Measurements from ENCODE around the gene TOE1. TPM values are rescaled to one million over a fixed set of nuclear protein-coding genes. Genes with fewer than 3 reads are reported as not detected.

TOE1 gene
- total RNA-seq, 4 donors from 2014 or later, result 2.9 to 9.4 (median 5.3) TPM

GRCh38 chr1:45375104-45376090 is 35.4 kb downstream of the TOE1 start:
- DNase-seq, result no peak
- Histone ChIP-seq H3K27me3 (no peaks in the 10 kb centered on the region), H3K36me3 (no peaks in the 10 kb centered on the region), H3K9me3 (no peaks in the 10 kb centered on the region), H3K27ac (no peak overlapping the region), H3K4me3 (no peak overlapping the region), H3K4me1 (peaks cover 8 to 10% of the 10 kb centered on the region in 2 donors)
- no peak for TF ChIP-seq CTCF (IDR thresholded peaks at IDR 0.05 in 4 of 5, conservative IDR thresholded peaks at IDR 0.05 in 1 of 5)
- TF ChIP-seq POLR2A (IDR thresholded peaks at IDR 0.05), result no peak
- intact Hi-C loops (cut with DNase I; ENCODE audit: low total_unique reads), result no loop called here
- in situ Hi-C loops (cut with MboI; ENCODE audit: low sequenced_read_pairs in 4 of 4), result no loop called here
- ATAC-seq, result no peak

GRCh38 chr1:45378184-45378583 is 38.2 kb downstream of the TOE1 start:
- ATAC-seq (no peak), DNase-seq (no peak)
- Histone ChIP-seq H3K9me3 (no peaks in the 10 kb centered on the region), H3K4me3 (no peak overlapping the region), H3K36me3 (no peaks in the 10 kb centered on the region), H3K4me1 (peaks cover 8 to 10% of the 10 kb centered on the region in 2 donors), H3K27ac (no peak overlapping the region), H3K27me3 (no peaks in the 10 kb centered on the region)
- in situ Hi-C loops (cut with MboI; ENCODE audit: low sequenced_read_pairs in 4 of 4), result no loop called here
- intact Hi-C loops (cut with DNase I; ENCODE audit: low total_unique reads), result no loop called here
- TF ChIP-seq CTCF (IDR thresholded peaks at IDR 0.05 in 4 of 5, conservative IDR thresholded peaks at IDR 0.05 in 1 of 5), result no peak

GRCh38 chr1:45379524-45379923 is 39.6 kb downstream of the TOE1 start:
- Histone ChIP-seq H3K27me3 (no peaks in the 10 kb centered on the region), H3K4me1 (peaks cover 8 to 10% of the 10 kb centered on the region in 2 donors), H3K27ac (no peak overlapping the region), H3K9me3 (no peaks in the 10 kb centered on the region), H3K4me3 (no peak overlapping the region), H3K36me3 (no peaks in the 10 kb centered on the region)
- no peak for TF ChIP-seq POLR2A (IDR thresholded peaks at IDR 0.05)
- no peak for TF ChIP-seq CTCF (IDR thresholded peaks at IDR 0.05 in 4 of 5, conservative IDR thresholded peaks at IDR 0.05 in 1 of 5)
- ATAC-seq (no peak), DNase-seq (no peak)
- intact Hi-C loops (cut with DNase I; ENCODE audit: low total_unique reads) (no loop called here), in situ Hi-C loops (cut with MboI; ENCODE audit: low sequenced_read_pairs in 4 of 4) (no loop called here)

GRCh38 chr1:45380125-45380524 is 40.2 kb downstream of the TOE1 start:
- Histone ChIP-seq H3K4me1 (peaks cover 8 to 10% of the 10 kb centered on the region in 2 donors), H3K36me3 (no peaks in the 10 kb centered on the region), H3K27ac (no peak overlapping the region), H3K27me3 (no peaks in the 10 kb centered on the region), H3K9me3 (no peaks in the 10 kb centered on the region), H3K4me3 (no peak overlapping the region)
- intact Hi-C loops (cut with DNase I; ENCODE audit: low total_unique reads) (no loop called here), in situ Hi-C loops (cut with MboI; ENCODE audit: low sequenced_read_pairs in 4 of 4) (no loop called here)
- no peak for DNase-seq
- ATAC-seq, result no peak
- TF ChIP-seq POLR2A (IDR thresholded peaks at IDR 0.05), result no peak
- no peak for TF ChIP-seq CTCF (IDR thresholded peaks at IDR 0.05 in 4 of 5, conservative IDR thresholded peaks at IDR 0.05 in 1 of 5)

All from gastrocnemius medialis (tissue), 4 donors.